K562 (cell line): ENCODE measurements around the gene BAHD1. TPM values are rescaled to one million over a fixed set of nuclear protein-coding genes. Genes with fewer than 3 reads are reported as not detected.
A peak's percentile ranks its signal among the peaks of the same experiment; 100 is the strongest.

Source experiments
- ATAC-seq: fragments of 200-7000 bp; cut with Tn5 transposase; 3 replicates; pipeline ENCODE4 v1.9.1; 2020; ENCODE audit warnings: moderate library complexity
- BruUV-seq: library from RNA; stranded (reverse); fragments of 400-500 nt; replicated peaks from 2 replicates; lab custom pipeline; 2021; lab: Mats Ljungman, UMichigan
- CTCF ChIA-PET: fragments of 300-600 bp; formaldehyde crosslinking; extraction: SDS; loops from one replicate; lab custom pipeline; 2021; ENCODE audit warnings: low intra/inter-chr PET ratio; lab: Yijun Ruan, JAX
- POLR2A ChIA-PET: fragments of 300-600, 350-650 bp; sonication (Branson Sonifier 250); formaldehyde crosslinking; extraction: SDS; loops from one replicate; lab custom pipeline; 2021; ENCODE audit warnings: antibody characterized with exemption, inconsistent platforms; lab: Yijun Ruan, JAX
- DNase-seq, 4 experiments: peaks; one replicate each; pipeline versions ENCODE4 v3.0.0 to v3.0.0-alpha.2; 2011 to 2018; ENCODE audit warnings: low spot score in 3 of 4, mixed read lengths in 3 of 4; ENCODE audit errors: extremely low read depth in 1 of 4
- FAIRE-seq: peaks from 2 replicates; lab custom pipeline; 2011; peaks lifted over from hg19 to GRCh38; lab: Jason Lieb, UNC
- H2AFZ ChIP-seq: 2 replicates; pipeline ENCODE4 v1.6.0; 2011; ENCODE audit warnings: low read depth, low read length, control low read depth, inconsistent platforms
- H3K27ac ChIP-seq: fragments of 200-600 bp; 3 replicates; pipeline ENCODE4 v1.8.0; 2011; ENCODE audit warnings: low read depth, mild to moderate bottlenecking, control low read depth, inconsistent platforms, low read length, moderate library complexity, mixed read lengths; ENCODE audit errors: extremely low read depth
- H3K27me3 ChIP-seq, 2 experiments: fragments of 300-600 bp in 1 of 2; 2 replicates in 1 of 2; 3 replicates in 1 of 2; pipeline versions ENCODE4 v1.6.0 to v1.8.0; 2011; ENCODE audit warnings: inconsistent platforms in 2 of 2, low read length in 2 of 2, mild to moderate bottlenecking in 1 of 2, mixed read lengths in 1 of 2, moderate library complexity in 1 of 2; ENCODE audit not compliant: control insufficient read depth in 2 of 2, insufficient read depth in 2 of 2
- H3K36me3 ChIP-seq: fragments of 300-600 bp; 3 replicates; pipeline ENCODE4 v1.8.0; 2011; ENCODE audit warnings: mild to moderate bottlenecking, low read length, inconsistent platforms; ENCODE audit not compliant: control insufficient read depth, insufficient read depth
- H3K4me1 ChIP-seq, 2 experiments: fragments of 200-600 bp in 1 of 2; replicated peaks in 1 of 2; 2 replicates in 1 of 2; 3 replicates in 1 of 2; pipeline versions ENCODE4 v1.5.1 to v1.8.0; 2011; ENCODE audit warnings: inconsistent platforms in 2 of 2, low read length in 2 of 2, mild to moderate bottlenecking in 1 of 2, mixed read lengths in 1 of 2, moderate library complexity in 1 of 2; ENCODE audit not compliant: control insufficient read depth in 2 of 2, insufficient read depth in 2 of 2
- H3K4me2 ChIP-seq: 2 replicates; pipeline ENCODE4 v1.6.1; 2011; ENCODE audit warnings: low read length, control low read depth, inconsistent platforms, mixed read lengths; ENCODE audit not compliant: insufficient read depth
- H3K4me3 ChIP-seq: fragments of 200-600 bp; sonication (generic), shearing (Covaris generic); 2 replicates; pipeline ENCODE4 v1.5.1; 2016; ENCODE audit warnings: control low read depth, inconsistent platforms
- H3K79me2 ChIP-seq: fragments of 200-600 bp; 3 replicates; pipeline ENCODE4 v1.8.0; 2011; ENCODE audit warnings: low read length, inconsistent platforms; ENCODE audit not compliant: control insufficient read depth, insufficient read depth
- H3K9ac ChIP-seq, 2 experiments: 2 replicates each; pipeline versions ENCODE4 v1.6.0 to v1.6.1; 2011; ENCODE audit warnings: low read depth in 2 of 2, low read length in 2 of 2, control low read depth in 1 of 2, inconsistent platforms in 1 of 2, mild to moderate bottlenecking in 1 of 2, mixed read lengths in 1 of 2; ENCODE audit not compliant: insufficient read depth in 1 of 2
- H3K9me1 ChIP-seq: one replicate; pipeline ENCODE4 v1.6.0; 2011; ENCODE audit warnings: inconsistent platforms, mild to moderate bottlenecking, low read length, moderate library complexity; ENCODE audit not compliant: control insufficient read depth, insufficient read depth
- H3K9me3 ChIP-seq: replicated peaks from 2 replicates; pipeline ENCODE4 v1.5.1; 2011; ENCODE audit warnings: low read depth, low read length, inconsistent platforms; ENCODE audit not compliant: control insufficient read depth, insufficient read depth
- H4K20me1 ChIP-seq: replicated peaks from 2 replicates; pipeline ENCODE4 v1.6.1; 2011; ENCODE audit warnings: low read length, inconsistent platforms, mixed read lengths; ENCODE audit not compliant: control insufficient read depth, insufficient read depth
- MCM2 ChIP-seq: fragments of 450-650 bp; IDR thresholded peaks from 2 replicates; pipeline ENCODE4 v1.6.1; 2017; ENCODE audit warnings: low read depth, mild to moderate bottlenecking
- MIER1 ChIP-seq: fragments of 450-650 bp; IDR thresholded peaks from 2 replicates; pipeline ENCODE4 v1.6.1; 2016; ENCODE audit warnings: antibody characterized with exemption, mild to moderate bottlenecking, low read depth
- MLLT1 ChIP-seq, 2 experiments: fragments of 450-650 bp; IDR thresholded peaks; 2 replicates each; pipeline ENCODE4 v1.6.1; 2016
- NRF1 ChIP-seq, 2 experiments: fragments of 450-650 bp; IDR thresholded peaks in 1 of 2; conservative IDR thresholded peaks in 1 of 2; 2 replicates each; pipeline ENCODE4 v1.6.1; 2014; ENCODE audit warnings: mild to moderate bottlenecking in 2 of 2
- POLR2A ChIP-seq: fragments of 450-650 bp; conservative IDR thresholded peaks from 2 replicates; pipeline ENCODE4 v1.6.1; 2016
- POLR2H ChIP-seq: IDR thresholded peaks from 2 replicates; pipeline ENCODE4 v1.6.1; 2016; ENCODE audit warnings: missing genetic modification characterization, low read depth, mild to moderate bottlenecking, control low read depth, missing compliant biosample characterization, moderate library complexity
- PURB ChIP-seq: sonication (generic); formaldehyde crosslinking; IDR thresholded peaks from 2 replicates; pipeline ENCODE4 v1.9.0; 2021; ENCODE audit warnings: low read depth, mild to moderate bottlenecking, missing genetic modification reagents
- SMAD3 ChIP-seq: fragments of 450-650 bp; formaldehyde crosslinking; conservative IDR thresholded peaks from 2 replicates; pipeline ENCODE4 v1.4.0; 2020; ENCODE audit warnings: mild to moderate bottlenecking
- SPI1 ChIP-seq: IDR thresholded peaks from 2 replicates; pipeline ENCODE4 v1.6.1; 2011; ENCODE audit warnings: low read depth, low read length, control low read depth, borderline replicate concordance
- TAF15 ChIP-seq: fragments of 200-400 bp; formaldehyde crosslinking; IDR thresholded peaks from 2 replicates; pipeline ENCODE4 v1.6.1; 2017; ENCODE audit warnings: mild to moderate bottlenecking, low read depth, low read length, moderate library complexity
- TARDBP ChIP-seq: fragments of 450-650 bp; IDR thresholded peaks from 2 replicates; pipeline ENCODE4 v1.6.1; 2016
- TCF15 ChIP-seq: fragments of 250-450 bp; sonication (Bioruptor Pico); IDR thresholded peaks from 2 replicates; pipeline ENCODE4 v1.8.0; 2022; ENCODE audit warnings: moderate library complexity, mild to moderate bottlenecking, inconsistent platforms
- TEAD4 ChIP-seq, 2 experiments: sonication (generic) in 1 of 2; formaldehyde crosslinking in 1 of 2; IDR thresholded peaks; 2 replicates each; pipeline versions ENCODE4 v1.6.1 to v1.8.0; 2012 to 2022; ENCODE audit warnings: borderline replicate concordance in 1 of 2, inconsistent platforms in 1 of 2, low read length in 1 of 2, mild to moderate bottlenecking in 1 of 2, missing genetic modification reagents in 1 of 2
- ZBTB1 ChIP-seq: sonication (generic); formaldehyde crosslinking; IDR thresholded peaks from 2 replicates; pipeline ENCODE4 v1.8.1; 2023; ENCODE audit warnings: missing genetic modification reagents, low read depth, mild to moderate bottlenecking, borderline replicate concordance
- ZNF232 ChIP-seq: sonication (generic); formaldehyde crosslinking; IDR thresholded peaks from 2 replicates; pipeline ENCODE4 v1.8.0; 2022; ENCODE audit warnings: mild to moderate bottlenecking, missing genetic modification reagents
- ZNF449 ChIP-seq: fragments of 250-450 bp; sonication (Bioruptor Pico); IDR thresholded peaks from 2 replicates; pipeline ENCODE4 v1.8.0; 2022; ENCODE audit warnings: moderate library complexity, mild to moderate bottlenecking, inconsistent platforms
- ZNF589 ChIP-seq: fragments of 200-800 bp; sonication (Bioruptor generic); IDR thresholded peaks from 2 replicates; pipeline ENCODE4 v1.6.1; 2016; ENCODE audit warnings: low read depth, missing genetic modification characterization, missing compliant biosample characterization
- ZNF639 ChIP-seq, 2 experiments: fragments of 200-800 bp in 1 of 2; sonication (Bioruptor generic) in 1 of 2; sonication (generic) in 1 of 2; formaldehyde crosslinking in 1 of 2; IDR thresholded peaks in 1 of 2; conservative IDR thresholded peaks in 1 of 2; 2 replicates each; pipeline versions ENCODE4 v1.5.0 to v1.6.1; 2016 to 2020; ENCODE audit warnings: missing compliant biosample characterization in 1 of 2, missing genetic modification characterization in 1 of 2, missing genetic modification reagents in 1 of 2
- WGBS: fragments of 100-300 bp; shearing (Covaris generic); methylation state at CpG from one replicate; pipeline ENCODE4 v1.1.6; 2016; ENCODE audit warnings: low coverage, mixed read lengths; ENCODE audit not compliant: insufficient coverage; ENCODE audit errors: missing lambda C conversion rate; 5-methylcytosine and 5-hydroxymethylcytosine counted together
- in situ Hi-C: fragments of 300-500 bp; cut with MboI; formaldehyde crosslinking; loops from 4 replicates; pipeline ENCODE4 v1.15.0; 2018; ENCODE audit warnings: inconsistent platforms, mixed read lengths
- intact Hi-C: fragments of 100-400 bp; cut with micrococcal nuclease; formaldehyde crosslinking; loops from 2 replicates; pipeline ENCODE4 v1.14.2; 2022
- polyA plus RNA-seq, 8 experiments: library from polyadenylated mRNA; depleted of rRNA in 4 of 8; stranded (reverse) in 5 of 8; unstranded in 3 of 8; fragments of >200 nt; fragmentation: Nextera tagmentation in 2 of 8; fragmentation: Illumina TruSeq in 1 of 8; extraction: Ambion mirVana in 2 of 8; extraction: Trizol in 1 of 8; gene quantifications; 2 replicates each; pipeline versions ENCODE4 v1.2.1 to v1.2.3, GENCODE V29; 2011 to 2014; ENCODE audit warnings: inconsistent platforms in 1 of 8, missing spikeins in 1 of 8
- total RNA-seq, 7 experiments: library from RNA; depleted of rRNA in 6 of 7; stranded (reverse); fragments of >200 nt in 6 of 7; fragmentation: Illumina TruSeq in 2 of 7; extraction: Trizol in 2 of 7; gene quantifications; 2 replicates each; pipeline versions ENCODE4 v1.2.1 to v1.2.3, GENCODE V29; 2011 to 2021; ENCODE audit warnings: low replicate concordance in 1 of 7

BAHD1 gene
- total and polyA plus RNA-seq, 9 of the 15 experiments (the other 6 are each of a cell fraction or from before 2014, with no cell fraction given): 0.55 to 38.5 (median 11.5) TPM

GRCh38 chr15:40471808-40472150 lies 31.0 kb downstream of the BAHD1 start:
- Histone ChIP-seq H3K4me3 (peak overlapping the region; percentile 53), H4K20me1 (no peaks in the 10 kb centered on the region; the same call in 1 of the 2 replicates), H3K36me3 (peaks cover 13% of the 10 kb centered on the region), H3K27me3 (no peaks in the 10 kb centered on the region), H3K9me1 (no peaks in the 10 kb centered on the region), H2AFZ (peak overlapping the region; percentile 86), H3K4me2 (peak overlapping the region; percentile 82), H3K9ac (peak overlapping the region; percentile 63 to 96), H3K9me3 (no peaks in the 10 kb centered on the region), H3K27ac (peak overlapping the region; percentile 74; the same call in 2 of the 3 replicates), H3K4me1 (peaks cover 30 to 39% of the 10 kb centered on the region in 2 experiments), H3K79me2 (peaks cover 15% of the 10 kb centered on the region)
- ChIA-PET CTCF (no interaction called here), POLR2A (interaction anchor here (0.6 to 1.3 kb wide), 2 partner anchors 29 to 206 kb away, joined by 3 to 6 read pairs; no protein-coding TSS in a partner anchor)
- BruUV-seq: no TSS peak
- intact Hi-C loops: loop anchor here (2.0 to 5.0 kb wide), 2 partner anchors 31 to 36 kb away; partner anchors contain the start of gene BAHD1
- no peak for DNase-seq
- in situ Hi-C loops: no loop called here
- 19% methylated on average over 16 of the region's 16 CpGs for WGBS
- ATAC-seq: peak; percentile 32
- peak; percentile 65 for FAIRE-seq
- TF ChIP-seq TARDBP (0 out of 2 replicates have a peak, but pooled peaks have one; percentile 10), ZNF232 (CRISPR knock-in tag) (no peak), MIER1 (no peak), ZBTB1 (CRISPR knock-in tag) (0 out of 2 replicates have a peak, but pooled peaks have one; percentile 5), TEAD4 (IDR thresholded peaks at IDR 0.05; ENCODE audit: low read length) (0 out of 2 replicates have a peak, but pooled peaks have one; percentile 22), TEAD4 (CRISPR knock-in tag; IDR thresholded peaks at IDR 0.05; ENCODE audit: borderline replicate concordance) (no peak), ZNF639 (CRISPR knock-in tag; conservative IDR thresholded peaks at IDR 0.05 in 1 of 2, IDR thresholded peaks at IDR 0.05 in 1 of 2) (no peak), PURB (no peak), TAF15 (no peak), ZNF449 (CRISPR knock-in tag) (no peak), POLR2A (0 out of 2 replicates have a peak, but pooled peaks have one; percentile 19), POLR2H (tag) (no peak), ZNF589 (CRISPR knock-in tag) (no peak), MCM2 (no peak), TCF15 (CRISPR knock-in tag) (no peak), SPI1 (no peak), SMAD3 (CRISPR knock-in tag) (no peak), NRF1 (conservative IDR thresholded peaks at IDR 0.05 in 1 of 2, IDR thresholded peaks at IDR 0.05 in 1 of 2) (peak in 1 of 2 experiments; percentile 29; a peak in 1 of 4 replicates), MLLT1 (IDR thresholded peaks at IDR 0.05) (0 out of 4 replicates have a peak, but pooled peaks of 1 of the 2 experiments have one; percentile 15)
